Ovary (tissue), 3 donors: Measurements from ENCODE around the gene MORN1.

Experiments
- EP300 ChIP-seq: sonication (generic); formaldehyde crosslinking; IDR thresholded peaks from one replicate; pipeline ENCODE4 v1.6.1; 2017; ENCODE audit warnings: antibody characterized with exemption
- POLR2A ChIP-seq: fragments of 450-650 bp; IDR thresholded peaks from one replicate; pipeline ENCODE4 v1.6.1; 2017; ENCODE audit warnings: antibody characterized with exemption, mild to moderate bottlenecking, moderate library complexity
- TF ChIP-seq, protein P1 (sequence below), 3 donors: fragments of 450-650 bp in 2 of 3; fragments of 200-600 bp in 1 of 3; IDR thresholded peaks; one replicate each; pipeline versions ENCODE4 v1.5.1 to v1.8.0; 2016 to 2022; ENCODE audit warnings: antibody characterized with exemption in 3 of 3, mild to moderate bottlenecking in 1 of 3
- donor health status: DM: no; HTN: no; CAD: no.

DNA sequence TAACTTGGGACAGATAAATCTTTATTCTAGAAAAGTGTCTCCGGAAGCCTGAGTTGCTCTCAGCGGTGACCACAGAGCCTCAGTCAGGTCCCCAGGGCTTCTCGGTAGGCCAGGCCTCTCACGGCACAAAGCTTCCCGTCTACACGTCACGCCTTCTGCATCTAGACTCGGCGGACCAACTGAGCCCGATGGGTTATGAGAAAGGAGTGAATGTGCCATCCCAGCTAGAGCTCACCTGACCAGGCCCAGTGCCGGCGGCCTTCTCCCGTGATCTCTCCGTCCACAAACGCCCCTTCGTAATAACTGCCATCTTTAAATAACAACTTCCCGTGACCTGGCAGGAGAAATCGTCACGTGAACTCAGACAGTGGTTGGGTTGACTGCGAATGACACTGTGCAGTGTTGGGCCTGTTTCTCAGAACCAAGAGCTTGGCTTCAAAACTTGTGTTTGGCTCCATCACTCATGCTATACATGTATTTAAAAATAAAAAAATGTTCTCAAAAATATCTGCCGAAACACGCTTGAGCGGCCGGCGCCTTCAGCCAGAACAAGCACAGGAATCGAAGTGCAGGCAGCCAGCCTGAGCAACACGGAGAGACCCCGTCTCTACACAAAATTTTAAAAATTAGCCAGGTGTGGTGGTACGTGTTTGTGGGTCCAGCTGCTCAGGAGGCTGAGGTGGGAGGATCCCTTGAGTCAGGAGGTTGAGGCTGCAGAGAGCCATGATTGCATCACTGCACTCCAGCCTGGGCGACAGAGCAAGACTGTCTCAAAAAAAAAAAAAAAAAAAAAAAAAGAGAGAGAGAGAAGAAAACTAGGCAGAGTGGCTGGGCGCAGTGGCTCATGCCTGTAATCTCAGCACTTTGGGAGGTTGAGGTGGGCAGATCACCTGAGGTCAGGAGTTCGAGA lies 3.1 kb downstream of the MORN1 start:
- TF ChIP-seq, protein P1, sequence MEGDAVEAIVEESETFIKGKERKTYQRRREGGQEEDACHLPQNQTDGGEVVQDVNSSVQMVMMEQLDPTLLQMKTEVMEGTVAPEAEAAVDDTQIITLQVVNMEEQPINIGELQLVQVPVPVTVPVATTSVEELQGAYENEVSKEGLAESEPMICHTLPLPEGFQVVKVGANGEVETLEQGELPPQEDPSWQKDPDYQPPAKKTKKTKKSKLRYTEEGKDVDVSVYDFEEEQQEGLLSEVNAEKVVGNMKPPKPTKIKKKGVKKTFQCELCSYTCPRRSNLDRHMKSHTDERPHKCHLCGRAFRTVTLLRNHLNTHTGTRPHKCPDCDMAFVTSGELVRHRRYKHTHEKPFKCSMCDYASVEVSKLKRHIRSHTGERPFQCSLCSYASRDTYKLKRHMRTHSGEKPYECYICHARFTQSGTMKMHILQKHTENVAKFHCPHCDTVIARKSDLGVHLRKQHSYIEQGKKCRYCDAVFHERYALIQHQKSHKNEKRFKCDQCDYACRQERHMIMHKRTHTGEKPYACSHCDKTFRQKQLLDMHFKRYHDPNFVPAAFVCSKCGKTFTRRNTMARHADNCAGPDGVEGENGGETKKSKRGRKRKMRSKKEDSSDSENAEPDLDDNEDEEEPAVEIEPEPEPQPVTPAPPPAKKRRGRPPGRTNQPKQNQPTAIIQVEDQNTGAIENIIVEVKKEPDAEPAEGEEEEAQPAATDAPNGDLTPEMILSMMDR (IDR thresholded peaks at IDR 0.05): no peak
- TF ChIP-seq POLR2A: no peak
- TF ChIP-seq EP300: no peak
